GM06990 (cell line): ENCODE measurements around the gene CCDC33.

Source experiments
- DNase-seq: peaks from one replicate; pipeline ENCODE4 v3.0.0-alpha.2; 2011; ENCODE audit not compliant: insufficient read length; ENCODE audit errors: extremely low read depth
- H3K27me3 ChIP-seq: replicated peaks from 2 replicates; pipeline ENCODE4 v1.6.0; 2011; ENCODE audit warnings: low read length; ENCODE audit not compliant: control insufficient read depth, insufficient read depth
- H3K36me3 ChIP-seq: 2 replicates; pipeline ENCODE4 v1.5.1; 2011; ENCODE audit warnings: low read length; ENCODE audit not compliant: control insufficient read depth, insufficient read depth
- H3K4me3 ChIP-seq: replicated peaks from 2 replicates; pipeline ENCODE4 v1.5.1; 2011; ENCODE audit warnings: low read depth, mild to moderate bottlenecking, control low read depth, low read length
- TF ChIP-seq, protein P1 (sequence below): IDR thresholded peaks from 2 replicates; pipeline ENCODE4 v1.5.1; 2011; ENCODE audit warnings: low read length, control low read depth, mild to moderate bottlenecking, inconsistent platforms; ENCODE audit not compliant: insufficient read depth, poor library complexity, severe bottlenecking

Gene CCDC33

DNA sequence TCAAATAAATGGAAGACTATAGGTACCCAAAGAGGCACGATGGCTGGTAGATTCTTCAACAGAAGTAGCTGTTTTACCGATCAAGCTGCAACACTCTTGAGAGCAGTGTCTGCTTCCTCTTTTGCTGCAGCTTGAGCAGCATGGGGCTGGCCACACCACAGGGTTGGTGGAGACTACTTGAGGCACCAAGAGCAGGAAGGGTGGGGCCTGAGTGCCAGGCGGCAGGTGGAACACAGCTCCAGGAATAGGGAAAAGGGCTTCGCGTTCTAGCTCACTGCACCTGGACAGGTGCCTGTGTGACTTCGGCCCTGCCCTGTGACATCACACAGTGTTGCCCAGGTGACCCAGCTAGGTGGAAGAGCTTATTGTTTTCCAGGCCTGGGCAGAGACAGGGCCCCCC lies at the start of gene CCDC33:
CCDC33 (plus strand) TSS at position 365 of the 400 bp plus-strand sequence. CDS start 394 bp downstream, outside the sequence.
- H3K4me3 ChIP-seq: no peak within 1 kb of the TSS
- no peaks in the 10 kb centered on the region for H3K36me3 ChIP-seq
- peak; percentile 34 for DNase-seq
- H3K27me3 ChIP-seq: no peaks in the 10 kb centered on the region; the same call in 1 of the 2 replicates
- TF ChIP-seq, protein P1, sequence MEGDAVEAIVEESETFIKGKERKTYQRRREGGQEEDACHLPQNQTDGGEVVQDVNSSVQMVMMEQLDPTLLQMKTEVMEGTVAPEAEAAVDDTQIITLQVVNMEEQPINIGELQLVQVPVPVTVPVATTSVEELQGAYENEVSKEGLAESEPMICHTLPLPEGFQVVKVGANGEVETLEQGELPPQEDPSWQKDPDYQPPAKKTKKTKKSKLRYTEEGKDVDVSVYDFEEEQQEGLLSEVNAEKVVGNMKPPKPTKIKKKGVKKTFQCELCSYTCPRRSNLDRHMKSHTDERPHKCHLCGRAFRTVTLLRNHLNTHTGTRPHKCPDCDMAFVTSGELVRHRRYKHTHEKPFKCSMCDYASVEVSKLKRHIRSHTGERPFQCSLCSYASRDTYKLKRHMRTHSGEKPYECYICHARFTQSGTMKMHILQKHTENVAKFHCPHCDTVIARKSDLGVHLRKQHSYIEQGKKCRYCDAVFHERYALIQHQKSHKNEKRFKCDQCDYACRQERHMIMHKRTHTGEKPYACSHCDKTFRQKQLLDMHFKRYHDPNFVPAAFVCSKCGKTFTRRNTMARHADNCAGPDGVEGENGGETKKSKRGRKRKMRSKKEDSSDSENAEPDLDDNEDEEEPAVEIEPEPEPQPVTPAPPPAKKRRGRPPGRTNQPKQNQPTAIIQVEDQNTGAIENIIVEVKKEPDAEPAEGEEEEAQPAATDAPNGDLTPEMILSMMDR: no peak

DNA sequence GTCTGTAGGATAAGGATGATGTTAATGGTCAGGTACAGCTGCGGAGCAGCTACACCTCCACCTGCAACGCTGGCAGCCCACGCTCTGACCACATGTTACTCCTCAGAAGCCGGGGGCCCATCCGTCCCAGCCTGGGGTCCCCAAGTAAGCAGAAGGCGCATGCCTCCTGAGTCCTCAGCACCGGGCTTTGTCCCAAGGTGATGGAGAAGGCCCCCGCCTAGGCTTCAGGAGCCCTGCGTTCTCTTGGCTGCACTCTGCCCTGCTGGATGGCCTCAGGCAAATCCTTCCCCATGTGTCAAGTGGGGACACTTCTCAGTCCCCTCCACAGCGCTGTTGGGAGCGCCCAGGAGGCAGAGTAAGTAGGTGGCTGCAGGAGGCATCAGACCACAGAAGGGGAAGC lies 47.9 kb upstream of the CCDC33 start:
- Histone ChIP-seq H3K36me3 (no peaks in the 10 kb centered on the region), H3K27me3 (no peaks in the 10 kb centered on the region), H3K4me3 (no peak overlapping the region)
- DNase-seq: no peak
- TF ChIP-seq, protein P1: no peak

DNA sequence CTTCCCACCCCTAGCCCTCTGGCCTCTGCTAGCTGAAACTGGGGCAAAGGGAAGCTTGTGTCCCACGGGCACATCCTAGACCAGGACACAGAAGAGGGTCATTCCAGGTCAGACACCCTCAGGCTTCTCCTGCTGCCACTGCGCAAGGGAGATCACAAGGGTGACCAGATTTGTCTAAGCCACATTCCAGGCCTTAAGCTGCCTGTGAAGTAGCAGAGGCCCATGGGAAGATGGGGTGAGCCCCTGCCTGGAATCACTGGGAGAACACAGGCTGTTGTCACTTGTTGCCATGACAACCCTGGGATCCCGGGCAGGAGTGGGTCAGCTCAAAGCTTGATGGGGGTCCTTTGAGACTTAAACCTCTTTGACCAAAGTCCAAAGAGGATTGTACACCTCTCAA lies 44.3 kb upstream of the CCDC33 start:
- DNase-seq: no peak
- Histone ChIP-seq H3K27me3 (no peaks in the 10 kb centered on the region), H3K4me3 (no peak overlapping the region), H3K36me3 (no peaks in the 10 kb centered on the region)
- TF ChIP-seq, protein P1: no peak

DNA sequence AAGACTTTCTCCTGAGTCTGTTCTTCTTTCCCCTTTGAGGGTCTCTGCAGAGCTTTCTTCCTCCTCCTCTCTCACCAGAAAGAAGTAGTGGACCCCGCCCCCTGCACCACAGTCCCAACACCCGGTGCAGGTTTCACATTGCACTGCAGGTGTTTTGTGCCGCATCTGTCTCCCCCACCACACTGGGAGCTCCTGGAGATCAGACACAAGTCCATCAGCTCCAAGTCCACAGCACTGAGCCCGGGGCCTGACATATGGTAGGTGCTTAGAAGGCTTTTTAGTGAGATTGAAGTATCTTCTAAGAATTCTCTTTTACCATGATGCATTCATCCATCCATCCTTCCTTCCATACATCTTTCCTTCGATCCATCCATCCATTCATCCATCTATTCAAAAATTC lies 43.4 kb upstream of the CCDC33 start:
- H3K27me3 ChIP-seq: no peaks in the 10 kb centered on the region
- no peak for DNase-seq
- TF ChIP-seq, protein P1: no peak
- no peaks in the 10 kb centered on the region; the same call in 1 of the 2 replicates for H3K36me3 ChIP-seq
- H3K4me3 ChIP-seq: no peak overlapping the region

DNA sequence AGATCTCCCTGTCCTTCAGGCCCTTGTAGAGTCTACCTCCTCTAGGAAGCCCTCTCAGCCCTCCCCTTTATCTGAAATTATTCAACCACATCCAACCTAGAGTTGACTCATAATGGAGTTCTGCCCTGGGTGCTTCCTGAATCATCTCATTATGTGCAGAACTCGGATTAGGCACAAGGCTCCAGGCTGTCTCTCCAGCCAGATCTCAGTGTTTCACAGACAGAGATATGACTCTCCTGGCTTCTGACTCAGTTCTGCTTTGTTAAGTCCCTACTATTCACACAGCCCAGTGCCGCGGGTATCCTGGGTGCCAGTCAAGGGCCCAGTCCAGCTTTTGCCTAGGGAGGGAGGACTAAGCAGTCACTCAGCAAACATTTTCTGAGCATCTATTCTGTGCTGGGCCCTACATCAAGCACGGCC lies 42.8 kb upstream of the CCDC33 start:
- TF ChIP-seq, protein P1: no peak
- DNase-seq: peak; percentile 39
- H3K27me3 ChIP-seq: no peaks in the 10 kb centered on the region
- H3K36me3 ChIP-seq: no peaks in the 10 kb centered on the region; the same call in 1 of the 2 replicates
- H3K4me3 ChIP-seq: no peak overlapping the region

DNA sequence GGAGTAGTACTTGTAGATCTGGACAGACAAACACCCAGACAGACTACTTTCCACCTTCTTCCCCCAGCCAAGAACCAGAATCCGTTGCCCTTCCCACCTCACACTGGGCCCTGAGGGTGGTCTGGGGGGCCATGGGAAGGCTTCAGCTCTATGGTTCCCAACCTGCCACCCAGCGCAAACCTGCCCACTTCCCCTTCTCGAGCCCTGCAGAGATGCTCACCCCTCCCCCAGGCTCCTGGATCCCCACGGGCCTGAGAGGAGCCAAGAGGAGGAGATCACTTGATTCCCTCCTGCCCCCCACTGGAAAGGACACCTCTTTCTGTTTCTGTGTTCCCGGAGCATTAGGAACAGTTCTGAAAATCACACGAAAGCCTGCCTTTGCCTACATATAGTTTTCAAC lies 42.2 kb upstream of the CCDC33 start:
- Histone ChIP-seq H3K36me3 (no peaks in the 10 kb centered on the region; the same call in 1 of the 2 replicates), H3K4me3 (no peak overlapping the region), H3K27me3 (no peaks in the 10 kb centered on the region)
- DNase-seq: no peak
- TF ChIP-seq, protein P1: no peak
